Stomach (tissue), 4 donors: Measurements from ENCODE around the gene DOCK3.

Source experiments
- CTCF ChIP-seq, 7 experiments: fragments of 450-650 bp in 4 of 7; fragments of 200-600 bp in 3 of 7; sonication (generic) in 3 of 7; IDR thresholded peaks; one replicate each; pipeline ENCODE4 v1.5.1; 2016 to 2019; ENCODE audit warnings: antibody characterized with exemption in 7 of 7, control low read depth in 2 of 7, mild to moderate bottlenecking in 1 of 7
- POLR2A ChIP-seq, 4 donors: fragments of 450-650 bp; IDR thresholded peaks; one replicate each; pipeline ENCODE4 v1.6.1; 2016; ENCODE audit warnings: antibody characterized with exemption in 4 of 4, control low read depth in 2 of 4, mild to moderate bottlenecking in 1 of 4, moderate library complexity in 1 of 4

DNA sequence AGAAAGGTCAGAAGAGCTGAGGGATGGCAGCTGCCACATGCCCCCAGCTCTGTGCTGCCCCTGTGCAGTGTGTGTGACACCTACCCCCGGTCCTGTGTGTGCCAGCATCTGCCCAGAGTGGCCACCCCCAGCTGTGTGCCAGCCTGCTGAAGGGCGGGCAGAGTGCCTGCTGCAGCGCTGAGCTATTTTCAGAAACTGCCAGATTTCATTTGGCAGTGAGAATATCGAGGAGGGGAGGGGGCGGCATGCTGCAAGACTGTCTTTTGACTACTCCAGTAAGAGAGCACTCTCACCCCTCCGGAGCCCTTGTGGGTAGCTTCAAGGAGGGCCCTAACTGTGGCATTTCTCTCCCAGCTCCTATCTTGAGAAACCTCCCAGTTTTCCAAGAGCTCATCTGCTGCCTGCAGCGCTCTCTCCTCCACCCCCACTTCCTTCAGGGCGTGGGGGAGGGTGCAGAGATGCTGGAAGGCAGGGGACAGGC is 25.2 kb upstream of the DOCK3 start:
- TF ChIP-seq CTCF (IDR thresholded peaks at IDR 0.05), result no peak
- no peak for TF ChIP-seq POLR2A (IDR thresholded peaks at IDR 0.05)
